C4-2B (cell line): ENCODE results near the gene PCNX1.

Experiments
- ZFX ChIP-seq: fragments of 450-650 bp; IDR thresholded peaks from 2 replicates; pipeline ENCODE4 v1.6.1; 2017
- TF ChIP-seq, protein P1 (sequence below): fragments of 450-650 bp; conservative IDR thresholded peaks from 2 replicates; pipeline ENCODE4 v1.5.1; 2017; ENCODE audit warnings: mild to moderate bottlenecking

DNA sequence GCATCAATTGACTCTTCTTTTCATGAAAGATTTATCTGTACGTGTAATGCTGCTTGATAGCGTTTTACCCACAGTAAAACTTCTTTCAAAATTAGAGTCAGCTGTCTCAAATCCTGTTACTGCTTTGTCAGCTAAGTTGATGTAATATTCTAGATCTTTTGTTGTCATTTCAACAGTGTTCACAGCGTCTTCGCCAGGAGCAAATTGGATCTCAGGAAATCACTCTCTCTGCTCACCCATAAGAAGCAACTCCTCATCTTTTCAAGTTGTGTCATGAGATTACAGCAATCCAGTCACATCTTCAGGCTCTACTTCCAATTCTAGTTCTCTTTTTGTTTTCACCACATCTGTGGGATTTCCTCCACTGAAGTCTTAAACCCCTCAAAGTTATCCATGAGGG, 9.5 kb downstream of the PCNX1 start:
- TF ChIP-seq, protein P1, sequence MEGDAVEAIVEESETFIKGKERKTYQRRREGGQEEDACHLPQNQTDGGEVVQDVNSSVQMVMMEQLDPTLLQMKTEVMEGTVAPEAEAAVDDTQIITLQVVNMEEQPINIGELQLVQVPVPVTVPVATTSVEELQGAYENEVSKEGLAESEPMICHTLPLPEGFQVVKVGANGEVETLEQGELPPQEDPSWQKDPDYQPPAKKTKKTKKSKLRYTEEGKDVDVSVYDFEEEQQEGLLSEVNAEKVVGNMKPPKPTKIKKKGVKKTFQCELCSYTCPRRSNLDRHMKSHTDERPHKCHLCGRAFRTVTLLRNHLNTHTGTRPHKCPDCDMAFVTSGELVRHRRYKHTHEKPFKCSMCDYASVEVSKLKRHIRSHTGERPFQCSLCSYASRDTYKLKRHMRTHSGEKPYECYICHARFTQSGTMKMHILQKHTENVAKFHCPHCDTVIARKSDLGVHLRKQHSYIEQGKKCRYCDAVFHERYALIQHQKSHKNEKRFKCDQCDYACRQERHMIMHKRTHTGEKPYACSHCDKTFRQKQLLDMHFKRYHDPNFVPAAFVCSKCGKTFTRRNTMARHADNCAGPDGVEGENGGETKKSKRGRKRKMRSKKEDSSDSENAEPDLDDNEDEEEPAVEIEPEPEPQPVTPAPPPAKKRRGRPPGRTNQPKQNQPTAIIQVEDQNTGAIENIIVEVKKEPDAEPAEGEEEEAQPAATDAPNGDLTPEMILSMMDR = no peak
- TF ChIP-seq ZFX = no peak
